ENCODE data around the gene SMARCAL1.

Gene SMARCAL1

DNA sequence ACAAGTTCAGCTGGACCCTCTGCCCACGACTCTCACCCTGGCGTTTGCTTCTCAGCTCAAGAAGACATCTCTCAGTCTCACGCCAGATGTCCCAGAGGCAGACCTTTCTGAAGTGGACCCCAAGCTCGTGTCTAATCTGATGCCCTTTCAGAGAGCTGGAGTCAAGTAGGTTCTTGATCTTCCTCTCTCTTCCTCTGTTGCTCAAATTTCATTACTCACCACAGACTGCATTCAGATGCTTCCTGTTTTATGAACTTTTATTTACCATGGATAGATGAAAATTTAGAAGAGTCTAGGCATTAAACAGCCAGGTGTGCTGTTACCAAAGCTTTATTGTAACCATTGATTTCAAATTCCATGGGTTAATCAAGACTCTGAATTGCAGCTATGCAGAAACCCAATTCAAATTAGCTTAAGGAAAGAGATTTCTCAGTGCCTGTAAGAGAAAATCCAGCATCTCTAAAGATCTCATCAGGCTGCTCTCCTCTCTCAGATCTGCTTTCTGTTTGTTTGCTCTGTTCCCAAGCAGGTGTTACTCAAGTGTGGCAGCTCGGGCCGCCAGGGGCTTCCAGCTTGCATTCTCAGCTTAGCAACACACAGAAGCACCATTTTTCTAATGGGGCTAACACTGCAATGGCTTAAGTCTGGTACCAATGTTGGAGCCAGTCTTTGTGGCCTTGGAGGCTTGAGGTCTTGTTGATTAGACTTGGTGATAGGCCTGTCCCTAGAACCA is 16.5 kb downstream of the SMARCAL1 start:
- DNase-seq, result no peak

DNA sequence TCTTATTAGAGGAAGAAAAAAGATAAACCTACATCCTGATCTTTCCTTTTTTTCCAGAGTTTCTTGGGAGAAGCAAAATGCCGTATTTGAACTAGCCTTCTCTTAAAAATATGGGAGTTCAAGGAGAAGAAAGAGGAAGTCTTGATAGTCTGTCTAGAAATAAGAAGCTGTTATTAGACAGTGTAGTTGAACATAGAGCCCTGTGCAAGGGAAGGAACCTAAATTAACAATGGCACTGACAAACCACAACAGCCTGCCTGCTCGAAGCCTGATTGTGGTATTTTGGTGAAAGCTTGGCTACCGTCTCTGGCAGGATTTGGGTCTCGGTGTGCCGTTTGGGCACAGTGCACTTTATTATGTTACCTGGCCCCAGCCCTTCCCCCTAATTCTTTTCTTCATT is 17.1 kb downstream of the SMARCAL1 start:
- DNase-seq, result no peak

DNA sequence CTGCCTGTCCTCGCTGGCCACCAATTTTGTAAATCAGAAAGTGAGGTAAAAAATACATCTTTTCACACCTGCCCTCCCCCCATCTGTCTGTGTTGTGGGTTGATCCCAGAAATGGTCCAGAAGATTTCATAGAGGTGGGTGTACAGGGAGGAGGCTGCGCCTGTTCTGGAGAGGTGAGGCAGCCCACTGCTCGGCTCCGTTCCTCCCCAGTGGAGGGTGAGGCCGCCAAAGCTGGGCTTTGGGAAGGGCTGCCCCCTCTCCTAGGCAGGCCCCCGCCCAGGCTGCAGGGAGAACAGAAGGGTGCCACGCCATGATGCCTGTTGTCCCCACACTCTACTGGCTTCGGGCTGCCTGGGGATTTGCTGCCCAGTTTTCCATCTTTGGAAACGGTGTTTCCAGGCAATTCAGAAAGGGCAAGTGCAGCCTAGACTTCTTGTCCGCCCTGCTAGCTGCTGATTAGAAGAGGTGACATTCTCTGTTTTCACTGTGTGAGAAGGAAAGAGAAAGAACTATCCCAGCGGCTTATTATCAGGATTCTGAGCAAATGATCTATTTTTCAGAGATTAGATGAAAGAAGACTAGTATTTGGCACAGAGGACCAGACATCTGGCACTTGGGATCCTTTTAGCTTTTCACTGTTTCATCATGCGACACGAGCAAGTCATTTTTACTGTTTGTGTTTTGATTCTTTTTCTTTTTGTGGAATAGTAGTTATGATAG is 18.7 kb downstream of the SMARCAL1 start:
- DNase-seq, result no peak

DNA sequence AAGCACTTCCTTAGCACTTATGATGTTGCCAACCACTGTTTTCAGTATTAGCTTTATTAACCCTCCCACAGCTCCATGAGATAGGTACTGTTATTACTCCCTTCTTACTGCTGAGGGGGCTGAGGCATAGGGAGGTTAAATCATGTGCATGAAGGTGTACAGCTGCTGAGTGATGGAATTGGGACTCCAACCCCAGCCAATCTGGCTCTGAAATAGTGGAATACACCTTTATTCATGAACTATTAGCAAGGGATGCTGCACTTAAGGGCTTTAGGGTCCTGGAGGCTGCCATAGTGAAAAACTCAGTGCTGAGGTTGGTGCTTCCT is 19.2 kb downstream of the SMARCAL1 start:
- no peak for DNase-seq

DNA sequence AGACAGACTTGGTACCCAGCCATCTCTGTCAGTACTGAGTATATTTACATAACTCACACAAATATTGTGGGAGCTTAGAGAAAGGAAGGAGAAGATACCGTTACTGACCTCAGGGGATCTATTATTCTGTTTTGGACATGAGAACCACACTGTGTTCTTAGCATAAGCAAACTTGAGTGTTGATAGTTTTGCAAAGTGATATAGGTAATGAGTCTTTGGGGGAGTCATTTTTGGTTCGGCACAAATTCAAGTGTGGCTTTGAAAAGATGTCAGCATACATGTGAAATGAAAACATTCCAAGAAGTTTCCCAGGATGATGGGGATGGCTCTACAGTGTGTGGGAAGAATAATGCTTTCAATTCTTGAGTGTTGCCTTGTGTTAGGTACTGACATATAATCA is 24.1 kb downstream of the SMARCAL1 start:
- DNase-seq, result no peak

DNA sequence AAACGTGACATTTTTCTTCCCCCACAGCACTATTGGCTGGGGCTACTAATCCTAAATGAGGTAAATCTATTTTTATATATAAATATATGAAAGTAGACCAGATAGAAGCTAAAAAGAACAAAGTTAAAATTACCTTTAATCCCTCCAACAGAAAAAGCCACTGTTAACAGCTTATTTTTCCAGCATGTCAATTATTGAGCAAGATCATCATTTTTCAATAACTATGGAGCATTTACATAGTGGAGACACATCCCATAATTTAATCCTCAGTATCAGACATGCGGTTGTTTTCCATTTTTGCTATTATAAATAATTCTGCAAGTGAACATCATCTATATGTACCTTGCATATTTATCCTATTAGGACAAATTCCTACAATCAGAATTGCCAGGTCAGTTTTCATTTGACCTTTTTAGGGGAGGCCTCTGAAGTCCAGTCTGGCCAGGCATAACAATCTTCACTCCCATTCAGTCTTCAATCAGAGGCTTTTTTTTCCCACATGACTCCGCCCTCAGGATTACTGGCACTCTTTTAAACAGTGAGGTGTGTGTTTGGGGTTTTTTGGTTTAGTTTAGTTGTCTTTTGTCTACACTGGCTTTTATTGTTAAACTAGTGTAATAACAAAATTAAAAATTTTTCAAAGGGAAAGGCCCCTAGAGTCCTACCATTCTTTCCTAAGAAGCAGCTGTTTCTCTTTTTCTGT is 29.2 kb downstream of the SMARCAL1 start:
- DNase-seq, result no peak

DNA sequence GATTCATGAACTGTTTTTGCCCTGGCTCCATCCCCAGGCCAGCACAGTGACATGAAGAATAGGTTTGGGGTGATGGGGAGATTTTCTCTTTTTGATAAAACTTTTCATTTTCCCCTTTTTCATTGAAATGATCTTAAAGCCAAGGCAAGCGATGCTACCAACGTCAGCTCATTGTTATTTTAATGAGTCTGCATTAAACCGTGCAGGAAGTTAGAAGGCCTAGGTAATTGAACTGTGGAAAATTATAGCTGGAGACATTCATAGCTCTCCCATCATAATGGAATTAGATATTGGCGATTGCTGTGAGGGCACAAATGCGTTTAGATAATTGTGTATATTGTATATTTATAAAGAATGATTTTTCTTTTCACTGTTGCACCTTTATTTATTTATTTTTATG is 33.2 kb downstream of the SMARCAL1 start:
- DNase-seq, result no peak

DNA sequence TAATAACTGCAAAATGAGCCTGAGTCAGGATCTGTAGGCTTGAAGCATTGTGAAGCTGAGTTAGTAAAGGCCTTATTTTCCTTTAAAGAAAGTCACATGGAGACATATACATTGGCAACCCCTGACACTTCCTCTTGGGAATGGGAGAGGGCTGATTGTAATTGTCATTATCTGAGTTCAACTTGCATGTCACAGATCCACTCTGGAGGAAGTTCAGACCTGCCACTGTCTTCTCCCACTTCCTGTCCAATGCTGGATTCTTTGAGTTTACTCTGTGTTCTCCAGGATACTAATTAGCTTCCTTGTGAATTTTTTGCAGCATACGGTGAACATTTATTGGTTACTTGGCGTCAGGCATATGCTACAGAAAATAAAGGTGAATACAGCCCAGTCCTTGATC is 34.1 kb downstream of the SMARCAL1 start:
- DNase-seq, result no peak

DNA sequence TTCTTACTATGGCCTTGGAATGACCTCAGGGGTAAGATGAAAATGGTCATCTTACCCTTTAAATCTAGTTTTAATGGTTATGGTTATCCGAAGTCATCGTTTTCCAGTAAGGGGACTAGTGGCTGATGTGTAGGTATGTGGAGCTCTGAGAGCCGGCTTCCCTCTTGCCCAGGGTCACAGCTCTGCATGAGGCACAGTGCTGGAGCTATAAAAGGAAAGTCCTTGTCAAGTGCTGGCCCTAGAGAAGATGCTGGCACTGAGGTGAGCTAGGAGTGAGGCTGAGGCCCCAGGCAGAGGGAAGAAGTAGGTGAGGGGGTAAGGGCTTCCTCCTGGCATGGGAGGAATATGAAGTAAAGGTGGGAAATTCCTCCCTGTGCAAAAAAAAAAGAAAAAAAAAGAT is 35.0 kb downstream of the SMARCAL1 start:
- DNase-seq, result no peak

DNA sequence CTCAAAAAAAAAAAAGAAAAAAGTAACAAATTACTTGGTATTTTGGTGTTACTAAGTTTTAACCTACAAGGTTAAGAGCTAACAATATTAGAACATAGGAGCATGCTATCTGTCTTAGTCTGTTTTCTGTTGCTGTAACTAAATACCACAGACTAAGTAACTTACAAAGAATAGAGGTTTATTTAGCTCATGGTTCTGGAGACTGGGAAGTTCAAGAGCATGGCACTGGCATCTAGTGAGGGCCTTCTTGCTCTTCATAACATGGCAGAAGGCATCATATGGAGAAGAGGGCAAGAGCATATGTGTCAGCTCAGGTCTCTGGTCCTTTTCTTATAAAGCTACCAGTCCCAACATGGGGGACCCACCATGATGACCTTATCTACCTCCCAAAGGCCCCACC is 36.5 kb downstream of the SMARCAL1 start:
- DNase-seq, result no peak

DNA sequence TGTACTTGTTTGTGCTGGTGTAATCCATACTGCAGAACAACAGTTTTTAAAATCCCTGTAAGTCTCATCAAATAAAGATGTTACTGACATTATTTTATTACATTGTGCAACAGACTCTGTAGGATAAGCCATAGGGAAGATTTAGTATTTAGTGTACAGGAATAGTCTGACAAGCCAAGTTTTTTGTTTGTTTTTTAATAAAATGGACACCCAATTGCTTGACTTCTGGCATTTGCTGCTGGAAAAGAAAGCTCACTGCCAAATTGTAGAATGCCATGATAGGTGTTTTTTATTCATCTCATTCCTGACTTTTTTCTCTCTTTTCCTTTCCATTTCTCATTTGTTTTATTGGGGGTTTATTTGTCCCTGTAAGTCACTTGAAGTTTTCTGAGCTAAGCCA is 38.1 kb downstream of the SMARCAL1 start:
- DNase-seq, result no peak

DNA sequence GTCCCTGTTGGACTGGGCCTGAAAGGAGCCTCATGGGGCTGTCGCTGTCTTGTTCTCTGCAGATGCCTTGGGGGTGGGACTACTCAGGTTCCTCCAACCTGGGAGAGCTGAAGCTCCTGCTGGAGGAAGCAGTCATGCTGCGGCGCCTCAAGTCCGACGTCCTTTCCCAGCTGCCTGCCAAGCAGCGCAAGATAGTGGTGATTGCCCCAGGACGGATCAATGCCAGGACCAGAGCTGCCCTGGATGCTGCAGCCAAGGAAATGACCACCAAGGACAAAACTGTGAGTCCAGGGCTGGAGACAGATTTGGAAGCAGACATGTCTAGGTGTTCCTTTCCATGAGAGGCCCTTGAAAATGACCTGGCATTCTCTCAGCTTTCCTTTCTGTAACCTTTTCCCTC is 38.5 kb downstream of the SMARCAL1 start:
- no peak for DNase-seq

DNA sequence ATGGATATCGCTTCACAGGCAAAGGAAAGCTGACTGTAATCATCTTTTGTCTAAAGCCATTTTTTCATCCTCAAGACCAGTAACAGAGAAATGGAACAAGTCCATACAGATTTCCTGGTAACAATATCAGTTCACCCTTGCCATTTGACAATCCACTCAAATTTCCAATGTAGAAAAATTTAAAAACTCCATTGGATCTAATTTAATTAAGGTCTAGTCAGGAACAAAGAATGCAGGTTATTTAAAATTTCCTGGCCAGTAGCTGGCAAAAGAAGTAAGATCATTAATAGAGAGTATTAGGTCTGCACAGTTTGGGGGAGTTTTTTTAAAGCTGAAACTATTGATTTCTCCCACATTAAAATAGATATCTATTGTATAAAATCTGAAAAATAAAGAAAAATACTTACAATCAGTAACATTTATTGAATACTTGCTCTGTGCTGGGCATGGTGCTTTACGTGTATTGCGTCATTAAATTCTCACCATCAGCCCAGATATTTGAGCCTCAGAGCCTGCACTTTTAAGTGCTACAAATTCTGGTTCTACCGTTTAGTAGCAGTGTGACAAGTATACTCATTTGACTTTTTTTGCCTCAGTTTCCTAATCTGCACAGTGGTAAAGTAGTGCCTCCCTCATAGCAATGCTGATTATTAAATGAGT is 41.8 kb downstream of the SMARCAL1 start:
- DNase-seq, result no peak

DNA sequence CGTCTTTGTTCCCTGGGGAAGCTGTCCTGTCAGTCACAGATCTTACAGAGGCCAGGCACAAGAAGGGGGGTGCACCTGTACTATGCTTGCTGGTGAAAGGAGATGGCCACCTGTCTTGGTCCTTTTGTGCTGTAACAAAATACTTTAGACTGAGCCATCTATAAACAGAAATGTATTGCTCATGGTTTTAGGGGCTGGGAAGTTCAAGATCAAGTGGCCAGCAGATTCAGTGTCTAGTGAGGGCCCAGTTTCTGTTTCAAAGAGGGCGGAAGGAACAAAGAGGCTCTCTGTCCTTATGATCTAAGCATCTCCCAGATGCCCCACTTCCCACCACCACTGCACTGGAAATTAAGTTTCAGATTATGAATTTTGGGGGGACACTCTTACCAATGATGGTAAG is 50.9 kb downstream of the SMARCAL1 start:
- no peak for DNase-seq

DNA sequence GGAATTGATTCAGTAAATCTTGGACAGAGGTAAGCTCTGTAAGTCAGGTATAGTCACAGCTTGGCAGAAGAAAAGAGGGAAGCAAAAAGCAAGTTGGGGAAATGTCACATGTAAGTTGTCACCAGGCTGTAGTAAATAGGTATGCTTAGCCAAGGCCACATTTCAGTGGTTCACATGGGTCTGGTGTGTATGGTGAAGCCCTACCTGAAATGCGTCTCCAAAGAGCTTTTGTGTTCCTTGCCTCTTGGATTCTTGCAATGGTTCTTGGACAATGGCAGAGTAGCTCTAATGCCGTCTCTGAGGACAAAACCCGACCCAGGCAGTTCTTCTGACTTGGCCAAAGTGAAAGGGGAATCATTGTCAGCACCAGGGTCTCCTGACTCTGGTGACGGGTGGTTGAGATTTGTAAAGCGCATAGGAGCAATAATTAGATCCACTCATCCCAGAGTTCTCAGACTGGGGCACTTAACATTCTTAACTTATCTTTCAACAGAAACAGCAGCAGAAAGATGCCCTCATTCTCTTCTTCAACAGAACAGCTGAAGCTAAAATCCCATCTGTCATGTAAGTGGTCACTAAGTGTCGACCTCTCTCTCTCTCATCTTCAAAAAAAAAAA is 51.9 kb downstream of the SMARCAL1 start:
- DNase-seq, result no peak

DNA sequence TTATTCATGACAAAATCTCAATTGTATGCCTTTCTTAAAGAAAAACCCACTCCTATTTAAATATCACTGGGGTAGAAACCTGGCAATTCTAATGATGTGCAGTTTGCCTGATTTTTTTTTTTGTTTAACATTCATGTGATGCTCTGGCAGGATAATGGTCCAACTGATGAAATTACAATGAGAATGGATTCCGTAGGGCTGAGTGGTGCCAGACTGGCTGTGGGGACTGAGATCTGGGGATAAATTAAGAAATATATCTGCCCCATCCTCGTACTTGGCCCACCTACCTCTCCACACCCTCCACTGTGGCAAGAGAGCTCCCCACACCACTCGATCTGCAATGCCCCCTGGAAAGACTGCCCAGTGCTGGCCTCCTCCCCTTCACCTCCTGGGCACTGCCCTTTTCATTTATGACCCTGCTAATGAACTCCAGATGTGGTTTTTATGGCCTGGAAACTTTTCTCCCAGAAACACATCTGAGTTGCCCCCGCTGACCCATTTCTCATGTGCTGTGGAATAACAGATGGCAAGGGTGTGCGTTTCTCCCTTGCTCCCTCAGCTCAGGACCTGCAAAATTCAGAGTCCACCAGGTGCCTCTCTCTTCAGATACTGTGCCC is 53.4 kb downstream of the SMARCAL1 start:
- no peak for DNase-seq

DNA sequence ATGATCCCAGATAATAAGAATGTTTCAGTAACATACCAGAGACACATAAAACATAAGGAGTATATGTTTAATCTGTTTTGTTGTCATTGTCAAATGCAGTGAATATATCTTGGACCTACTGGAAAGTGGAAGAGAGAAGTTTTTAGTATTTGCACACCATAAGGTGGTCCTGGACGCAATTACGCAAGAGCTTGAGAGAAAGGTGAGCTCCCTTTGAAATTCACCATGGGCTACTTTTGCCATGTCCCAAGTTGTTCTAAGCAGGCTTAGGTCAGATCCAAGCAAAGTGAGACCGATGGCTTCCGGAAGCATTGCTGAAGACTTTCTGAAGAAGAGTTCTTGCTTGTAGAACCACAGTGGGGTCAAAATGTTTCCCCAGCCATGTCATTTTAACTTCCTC is 55.6 kb downstream of the SMARCAL1 start:
- no peak for DNase-seq

DNA sequence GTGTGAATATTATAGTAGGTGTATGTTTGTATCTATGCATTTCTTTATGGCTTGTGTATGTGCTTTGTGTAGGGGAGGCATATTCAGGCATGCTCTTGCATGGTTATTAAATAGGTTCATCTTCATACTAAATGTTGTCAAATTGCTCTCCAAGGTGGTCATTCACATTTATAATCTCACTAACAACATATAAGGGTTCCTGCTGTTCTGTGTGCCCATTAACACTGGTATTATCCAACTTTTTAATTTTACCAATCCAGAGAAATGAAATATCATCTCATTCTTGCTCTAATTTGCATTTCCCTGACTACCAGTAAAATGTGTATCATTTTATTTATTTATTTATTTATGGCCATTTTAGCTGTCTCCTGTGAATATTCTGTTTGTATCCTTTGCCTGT is 57.4 kb downstream of the SMARCAL1 start:
- no peak for DNase-seq

DNA sequence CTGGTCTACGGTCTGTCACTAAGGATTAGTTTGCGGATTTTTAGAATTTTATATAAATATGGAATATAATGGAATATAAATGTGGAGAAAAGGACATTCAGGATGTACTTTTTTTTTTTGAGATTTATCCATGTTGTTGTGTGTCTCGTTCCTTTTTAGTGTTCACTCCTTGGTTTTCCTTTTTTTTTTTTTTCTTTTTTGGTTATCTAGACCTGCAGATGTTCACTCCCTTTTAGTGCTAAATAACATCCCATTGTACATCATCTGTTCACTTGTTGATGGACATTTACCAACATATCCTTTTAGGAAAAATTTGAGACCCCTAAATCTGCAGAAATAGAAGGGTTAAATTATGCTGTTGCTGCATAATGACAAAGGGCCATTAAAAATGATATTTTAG is 60.9 kb downstream of the SMARCAL1 start:
- no peak for DNase-seq

DNA sequence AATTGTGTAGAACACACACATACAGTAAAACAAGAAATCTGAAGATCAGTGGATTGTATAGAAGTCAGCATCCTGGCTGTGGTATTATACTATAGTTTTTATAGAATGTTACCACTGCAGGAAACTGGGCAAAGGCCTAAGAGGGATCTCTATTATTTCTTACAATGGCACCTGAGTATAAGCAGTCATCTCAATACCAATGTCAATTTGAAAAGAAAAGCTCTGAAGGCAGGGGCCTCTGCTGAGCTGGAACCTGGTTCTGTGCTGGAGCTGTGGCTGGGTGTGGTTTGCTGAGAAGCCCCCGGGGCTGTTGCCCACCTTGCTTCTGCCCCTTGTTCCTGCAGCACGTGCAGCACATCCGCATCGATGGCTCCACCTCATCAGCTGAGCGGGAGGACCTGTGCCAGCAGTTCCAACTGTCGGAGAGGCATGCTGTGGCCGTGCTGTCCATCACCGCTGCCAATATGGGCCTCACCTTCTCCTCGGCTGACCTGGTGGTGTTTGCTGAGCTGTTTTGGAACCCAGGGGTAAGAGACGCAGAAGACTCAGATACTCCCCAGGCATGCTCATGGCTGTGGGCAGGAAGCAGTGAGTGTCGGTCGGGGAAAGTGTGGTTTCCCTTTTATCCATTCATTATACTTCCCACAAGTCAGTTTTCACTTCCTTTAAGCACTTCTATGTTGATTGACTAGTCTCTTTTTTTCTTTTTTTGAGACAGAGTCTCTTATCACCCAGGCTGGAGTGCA is 62.8 kb downstream of the SMARCAL1 start:
- no peak for DNase-seq

DNA sequence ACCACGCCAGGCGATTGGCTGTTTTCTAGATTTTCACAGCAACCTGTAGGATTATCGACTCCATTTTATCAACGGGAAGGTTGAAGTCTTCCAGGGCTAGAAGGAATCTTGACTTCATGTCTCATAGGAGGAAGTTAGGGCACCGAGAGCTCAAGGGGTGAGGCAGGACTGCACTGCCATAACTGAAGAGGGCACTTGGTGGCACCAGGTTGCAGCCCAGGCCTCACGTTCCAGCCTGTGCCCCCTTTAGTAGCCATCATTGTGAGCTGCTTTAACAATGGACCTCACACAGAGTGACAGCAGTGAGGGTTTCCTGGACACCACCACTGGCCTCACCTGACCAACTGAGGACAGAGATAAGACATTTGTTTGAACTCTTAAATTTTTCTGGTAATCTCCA is 63.5 kb downstream of the SMARCAL1 start:
- DNase-seq, result no peak

All from CD4-positive, alpha-beta T cell treated with Interleukin-17A for 1 hour (primary cell).